C4-2B (cell line): Measurements from ENCODE around the gene PLCL2.

Source experiments
- CTCF ChIP-seq: fragments of 450-650 bp; conservative IDR thresholded peaks from 2 replicates; pipeline ENCODE4 v1.5.1; 2017; ENCODE audit warnings: mild to moderate bottlenecking
- ZFX ChIP-seq: fragments of 450-650 bp; IDR thresholded peaks from 2 replicates; pipeline ENCODE4 v1.6.1; 2017

- TF ChIP-seq CTCF, result no peak
- no peak for TF ChIP-seq ZFX
These were observed 235.4 kb downstream of the PLCL2 start for GRCh38 chr3:17120115-17120514.
